AG09309 (cell line): ENCODE measurements around the gene MN1.
A peak's percentile ranks its signal among the peaks of the same experiment; 100 is the strongest.

Experiments
- DNase-seq: peaks from one replicate; pipeline ENCODE4 v3.0.0-alpha.2; 2010; ENCODE audit warnings: low read depth
- H3K4me3 ChIP-seq: 2 replicates; pipeline ENCODE4 v1.5.1; 2011; ENCODE audit warnings: mild to moderate bottlenecking, low read depth, low read length, moderate library complexity; ENCODE audit not compliant: control insufficient read depth
- TF ChIP-seq, protein P1 (sequence below): IDR thresholded peaks from 2 replicates; pipeline ENCODE4 v1.5.1; 2011; ENCODE audit warnings: mild to moderate bottlenecking, low read depth, low read length, inconsistent platforms; ENCODE audit not compliant: insufficient read depth, control insufficient read depth; ENCODE audit errors: missing control alignments

MN1 gene

DNA sequence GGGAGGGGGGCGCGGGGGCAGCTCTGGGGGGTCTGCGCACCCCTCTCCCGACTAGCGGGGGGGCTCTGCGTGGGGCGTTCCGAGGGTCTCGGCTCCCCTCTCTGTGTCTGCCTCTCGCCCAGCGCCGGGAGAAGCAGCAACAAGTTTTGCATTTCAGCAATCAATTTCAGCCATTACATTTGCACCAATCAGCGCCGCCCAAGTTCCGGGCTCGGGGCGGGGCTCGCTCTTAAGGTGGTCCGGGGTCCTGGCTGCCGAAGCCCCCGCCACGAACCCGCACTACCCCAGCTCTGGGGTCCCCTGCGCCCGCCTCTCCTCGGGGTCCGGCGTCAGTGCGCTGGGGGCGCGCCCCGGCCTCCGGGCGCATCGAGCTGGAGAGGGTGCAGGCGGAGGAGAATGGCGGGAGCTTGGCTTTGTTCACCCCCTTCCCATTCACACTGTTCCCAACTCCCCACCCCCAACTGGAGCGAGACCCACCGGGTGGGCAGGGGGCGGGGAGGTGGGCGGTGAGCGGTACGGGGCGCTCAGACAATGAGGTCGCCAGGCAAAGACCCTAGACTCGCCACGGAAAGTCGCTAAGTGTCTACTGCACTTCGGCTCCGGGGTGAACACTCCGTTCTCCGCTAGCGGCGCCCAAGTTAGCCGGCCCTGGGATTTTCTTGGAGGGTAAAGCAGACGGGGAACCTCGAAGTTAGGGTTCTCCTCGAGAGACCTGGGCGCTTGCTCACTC lies at the start of gene MN1:
Gene MN1, minus strand, starts transcription at position 141 of the 730 bp plus-strand sequence. CDS start 1,213 bp downstream, outside the sequence.
- DNase-seq = no peak

DNA sequence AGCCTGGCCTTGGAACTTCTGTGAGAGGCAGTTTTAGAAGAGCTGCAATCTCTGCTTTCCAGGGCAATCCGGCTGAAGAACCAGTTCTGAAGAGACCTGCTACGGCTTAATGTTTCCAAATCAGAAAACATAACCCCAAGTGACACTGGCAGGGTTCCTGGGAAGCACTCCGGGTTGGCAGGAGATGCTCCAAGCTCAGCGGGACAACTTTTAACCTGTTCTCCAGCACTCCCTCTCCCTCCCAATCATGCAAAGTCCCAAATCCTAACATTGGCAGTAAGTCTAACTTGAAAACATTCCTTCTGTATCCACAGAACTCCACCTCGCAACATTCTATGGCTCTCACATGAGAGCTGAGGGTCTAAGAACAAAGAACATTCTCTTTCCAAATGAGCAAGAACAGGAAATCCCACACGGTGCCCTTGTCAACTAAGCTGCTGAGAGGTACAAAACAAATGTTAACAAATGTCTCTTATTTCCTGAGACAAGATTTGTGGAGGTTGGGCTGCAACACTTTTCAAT lies 48.5 kb upstream of the MN1 start:
- no peak overlapping the region for H3K4me3 ChIP-seq
- TF ChIP-seq, protein P1, sequence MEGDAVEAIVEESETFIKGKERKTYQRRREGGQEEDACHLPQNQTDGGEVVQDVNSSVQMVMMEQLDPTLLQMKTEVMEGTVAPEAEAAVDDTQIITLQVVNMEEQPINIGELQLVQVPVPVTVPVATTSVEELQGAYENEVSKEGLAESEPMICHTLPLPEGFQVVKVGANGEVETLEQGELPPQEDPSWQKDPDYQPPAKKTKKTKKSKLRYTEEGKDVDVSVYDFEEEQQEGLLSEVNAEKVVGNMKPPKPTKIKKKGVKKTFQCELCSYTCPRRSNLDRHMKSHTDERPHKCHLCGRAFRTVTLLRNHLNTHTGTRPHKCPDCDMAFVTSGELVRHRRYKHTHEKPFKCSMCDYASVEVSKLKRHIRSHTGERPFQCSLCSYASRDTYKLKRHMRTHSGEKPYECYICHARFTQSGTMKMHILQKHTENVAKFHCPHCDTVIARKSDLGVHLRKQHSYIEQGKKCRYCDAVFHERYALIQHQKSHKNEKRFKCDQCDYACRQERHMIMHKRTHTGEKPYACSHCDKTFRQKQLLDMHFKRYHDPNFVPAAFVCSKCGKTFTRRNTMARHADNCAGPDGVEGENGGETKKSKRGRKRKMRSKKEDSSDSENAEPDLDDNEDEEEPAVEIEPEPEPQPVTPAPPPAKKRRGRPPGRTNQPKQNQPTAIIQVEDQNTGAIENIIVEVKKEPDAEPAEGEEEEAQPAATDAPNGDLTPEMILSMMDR = no peak
- DNase-seq = no peak

More for the DNA sequence above, at the start of gene MN1:
- TF ChIP-seq, protein P1 = no peak
- H3K4me3 ChIP-seq = peak within 1 kb of the TSS; percentile 60

DNA sequence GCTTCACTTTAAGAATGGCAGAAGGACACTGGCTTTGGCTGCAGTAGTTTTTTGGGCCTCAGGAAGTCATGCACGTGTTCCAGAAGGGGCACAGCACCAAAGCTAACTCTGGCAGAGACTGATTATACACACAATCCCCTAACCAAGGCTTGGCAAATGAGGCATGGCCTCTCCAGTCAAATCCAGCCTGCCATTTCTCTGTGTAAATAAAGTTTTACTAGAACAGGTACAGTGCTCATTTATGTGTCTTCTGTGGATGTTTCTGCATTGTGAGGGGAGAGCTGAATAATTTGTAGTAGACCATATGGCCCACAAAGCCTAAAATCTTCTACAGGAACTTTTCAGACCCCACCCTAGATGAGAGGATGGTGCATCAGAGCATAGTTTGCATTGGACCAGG lies 46.4 kb upstream of the MN1 start:
- H3K4me3 ChIP-seq = no peak overlapping the region
- TF ChIP-seq, protein P1 = no peak
- DNase-seq = no peak

DNA sequence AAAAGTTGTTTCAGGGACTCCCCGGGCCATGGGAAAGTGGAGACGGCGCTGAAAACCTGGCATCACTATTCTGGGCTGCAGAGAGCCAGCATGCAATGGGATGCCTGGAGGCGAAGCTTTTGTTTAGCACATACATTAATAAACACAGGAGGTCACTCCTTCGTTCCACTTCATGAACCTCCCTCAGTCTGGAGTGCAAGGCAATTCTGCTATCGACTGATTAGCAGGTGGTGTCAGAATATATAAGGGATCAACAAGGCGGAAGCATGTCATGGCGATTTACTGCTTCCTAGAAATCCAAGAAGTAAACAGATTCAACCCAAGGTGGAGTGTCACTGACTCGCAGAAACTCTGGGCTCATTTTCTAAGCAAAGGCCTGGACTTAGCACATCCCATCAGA lies 45.4 kb upstream of the MN1 start:
- no peak for DNase-seq
- TF ChIP-seq, protein P1 = no peak
- no peak overlapping the region for H3K4me3 ChIP-seq

DNA sequence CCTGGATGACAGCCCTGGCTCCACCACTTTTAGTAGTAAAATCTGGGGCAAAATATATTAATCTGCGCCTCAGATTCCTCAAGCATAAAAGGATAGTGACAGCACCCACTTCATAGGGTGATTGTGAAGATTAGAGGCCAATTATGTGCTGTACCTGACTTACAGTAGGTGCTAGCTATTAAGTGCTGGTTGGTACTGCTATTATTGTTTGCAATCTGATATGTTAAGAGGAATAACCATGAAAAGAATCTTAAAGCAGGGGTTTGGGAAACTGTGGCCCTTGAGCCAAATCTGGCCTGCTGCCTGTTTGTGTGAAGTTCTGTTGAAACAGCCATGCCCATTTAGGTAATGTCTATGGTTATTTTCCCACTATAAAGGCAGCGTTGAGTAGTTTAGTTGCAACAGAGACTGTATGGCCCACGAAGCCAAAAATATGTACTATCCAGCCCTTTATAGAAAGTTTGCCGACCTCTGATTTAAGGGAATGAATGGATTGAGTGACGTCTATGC lies 44.7 kb upstream of the MN1 start:
- no peak for DNase-seq
- no peak overlapping the region for H3K4me3 ChIP-seq
- TF ChIP-seq, protein P1 = no peak

DNA sequence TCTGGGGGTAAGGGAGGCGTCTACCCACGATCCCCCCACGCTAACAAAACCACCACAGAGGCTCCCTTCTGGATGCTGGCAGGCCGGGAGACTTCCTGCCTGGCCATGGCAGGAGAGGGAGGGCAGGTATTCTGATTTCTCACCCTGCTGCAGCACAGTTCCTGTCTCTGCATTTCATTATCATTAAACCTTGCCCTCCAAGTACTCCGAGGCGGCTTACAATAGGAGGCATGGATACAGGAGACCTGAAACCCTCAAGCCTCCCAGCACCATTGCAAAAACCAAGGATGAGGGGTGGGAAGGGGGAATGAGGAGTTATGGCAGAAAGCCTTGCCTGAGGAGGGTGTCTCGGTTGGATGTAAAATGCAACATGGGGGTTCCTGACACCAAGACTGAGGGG lies 44.1 kb upstream of the MN1 start:
- no peak overlapping the region for H3K4me3 ChIP-seq
- no peak for DNase-seq
- TF ChIP-seq, protein P1 = no peak
